Stimulated activated CD8-positive, alpha-beta memory T cell treated with anti-CD3 and anti-CD28 coated beads, Interleukin-4, amount 100 ng/mL, for 4 hours (primary cell): Measurements from ENCODE around the gene FKBP5.
"Not testable (repeated sequence)": the region's sequence is repeated elsewhere in the genome, so short reads cannot be mapped to it uniquely, and the experiment has no call there.

Source experiments
- DNase-seq, 2 donors: peaks; one replicate each; pipeline ENCODE4 v3.0.0-alpha.2; 2020; ENCODE audit warnings: low read depth in 2 of 2, low spot score in 1 of 2

Gene FKBP5

GRCh38 chr6:35724059-35724458 lies 35.3 kb upstream of the FKBP5 start:
- DNase-seq = no peak

- DNase-seq = no peak
These were observed 34.9 kb upstream of the FKBP5 start for GRCh38 chr6:35723587-35723986.

GRCh38 chr6:35722121-35722761 lies 33.5 kb upstream of the FKBP5 start:
- DNase-seq = no peak

GRCh38 chr6:35719830-35720733 lies 31.4 kb upstream of the FKBP5 start:
- no peak for DNase-seq

GRCh38 chr6:35719404-35719829 lies 30.7 kb upstream of the FKBP5 start:
- DNase-seq = no peak

GRCh38 chr6:35718911-35719381 lies 30.2 kb upstream of the FKBP5 start:
- DNase-seq = no peak

GRCh38 chr6:35718375-35718736 lies 29.6 kb upstream of the FKBP5 start:
- DNase-seq = no peak

GRCh38 chr6:35717449-35718374 lies 29.0 kb upstream of the FKBP5 start:
- DNase-seq = no peak

GRCh38 chr6:35716798-35717197 lies 28.1 kb upstream of the FKBP5 start:
- DNase-seq = no peak

GRCh38 chr6:35713006-35713767 lies 24.5 kb upstream of the FKBP5 start:
- no peak for DNase-seq

GRCh38 chr6:35711731-35712130 lies 23.0 kb upstream of the FKBP5 start:
- no peak for DNase-seq

GRCh38 chr6:35710241-35710847 lies 21.6 kb upstream of the FKBP5 start:
- no peak for DNase-seq

GRCh38 chr6:35708585-35708984 lies 19.9 kb upstream of the FKBP5 start:
- no peak for DNase-seq

- no peak for DNase-seq
These were observed 19.1 kb upstream of the FKBP5 start for GRCh38 chr6:35707714-35708407.

GRCh38 chr6:35706468-35706867 lies 17.8 kb upstream of the FKBP5 start:
- no peak for DNase-seq

GRCh38 chr6:35703554-35703953 lies 14.8 kb upstream of the FKBP5 start:
- DNase-seq = no peak

- no peak for DNase-seq
These were observed 10.1 kb upstream of the FKBP5 start for GRCh38 chr6:35698858-35699257.

GRCh38 chr6:35698430-35698829 lies 9.7 kb upstream of the FKBP5 start:
- DNase-seq = not testable (repeated sequence)

GRCh38 chr6:35694462-35694861 lies 5.7 kb upstream of the FKBP5 start:
- DNase-seq = no peak
